Measurements from ENCODE around the gene OR2T10.
"Not testable (repeated sequence)": the region's sequence is repeated elsewhere in the genome, so short reads cannot be mapped to it uniquely, and the experiment has no call there.

The OR2T10 gene

GRCh38 chr1:248572049-248572448 lies 25.5 kb downstream of the OR2T10 start:
- not testable (repeated sequence) for H3K27ac ChIP-seq (ENCODE audit: insufficient read depth, low read depth, low read length, poor library complexity, severe bottlenecking); H3K4me1 ChIP-seq (ENCODE audit: control insufficient read depth, insufficient read depth, low read length); H3K9me3 ChIP-seq (ENCODE audit: control insufficient read depth, low read length); H3K27me3 ChIP-seq (ENCODE audit: control insufficient read depth, insufficient read depth, low read length, poor library complexity, severe bottlenecking); H3K4me3 ChIP-seq (ENCODE audit: insufficient read depth, low read depth, low read length); H3K36me3 ChIP-seq (ENCODE audit: control insufficient read depth, insufficient read depth, low read length)
- no CpG with 5 or more reads among the region's 1 CpG for WGBS, 2 experiments

GRCh38 chr1:248570811-248571210 lies 26.7 kb downstream of the OR2T10 start:
- H3K27ac ChIP-seq (ENCODE audit: insufficient read depth, low read depth, low read length, poor library complexity, severe bottlenecking); H3K36me3 ChIP-seq (ENCODE audit: control insufficient read depth, insufficient read depth, low read length); H3K4me3 ChIP-seq (ENCODE audit: insufficient read depth, low read depth, low read length); H3K9me3 ChIP-seq (ENCODE audit: control insufficient read depth, low read length); H3K27me3 ChIP-seq (ENCODE audit: control insufficient read depth, insufficient read depth, low read length, poor library complexity, severe bottlenecking); H3K4me1 ChIP-seq (ENCODE audit: control insufficient read depth, insufficient read depth, low read length): not testable (repeated sequence)
- 80 to 100% methylated on average over 3 of the region's 3 CpGs for WGBS, 2 experiments

GRCh38 chr1:248569049-248569448 lies 28.5 kb downstream of the OR2T10 start:
- not testable (repeated sequence) for H3K4me3 ChIP-seq (ENCODE audit: insufficient read depth, low read depth, low read length); H3K36me3 ChIP-seq (ENCODE audit: control insufficient read depth, insufficient read depth, low read length); H3K9me3 ChIP-seq (ENCODE audit: control insufficient read depth, low read length); H3K27ac ChIP-seq (ENCODE audit: insufficient read depth, low read depth, low read length, poor library complexity, severe bottlenecking); H3K27me3 ChIP-seq (ENCODE audit: control insufficient read depth, insufficient read depth, low read length, poor library complexity, severe bottlenecking); H3K4me1 ChIP-seq (ENCODE audit: control insufficient read depth, insufficient read depth, low read length)
- WGBS, 2 experiments = 40% methylated on average over 1 of the region's 2 CpGs; no CpG with 5 or more reads in 1 of the 2 experiments

GRCh38 chr1:248565530-248566373 lies 31.7 kb downstream of the OR2T10 start:
- not testable (repeated sequence) for H3K27me3 ChIP-seq (ENCODE audit: control insufficient read depth, insufficient read depth, low read length, poor library complexity, severe bottlenecking); H3K4me3 ChIP-seq (ENCODE audit: insufficient read depth, low read depth, low read length); H3K36me3 ChIP-seq (ENCODE audit: control insufficient read depth, insufficient read depth, low read length); H3K9me3 ChIP-seq (ENCODE audit: control insufficient read depth, low read length); H3K27ac ChIP-seq (ENCODE audit: insufficient read depth, low read depth, low read length, poor library complexity, severe bottlenecking); H3K4me1 ChIP-seq (ENCODE audit: control insufficient read depth, insufficient read depth, low read length)
- 65 to 69% methylated on average over 9 to 10 of the region's 11 CpGs for WGBS, 2 experiments

GRCh38 chr1:248562672-248563071 lies 34.8 kb downstream of the OR2T10 start, which contains the start of gene OR2T29:
OR2T29 (minus strand) TSS chr1:248562772; CDS start chr1:248559491, 3,281 bp downstream.
- H3K27ac ChIP-seq (ENCODE audit: insufficient read depth, low read depth, low read length, poor library complexity, severe bottlenecking); H3K9me3 ChIP-seq (ENCODE audit: control insufficient read depth, low read length); H3K4me3 ChIP-seq (ENCODE audit: insufficient read depth, low read depth, low read length); H3K4me1 ChIP-seq (ENCODE audit: control insufficient read depth, insufficient read depth, low read length); H3K27me3 ChIP-seq (ENCODE audit: control insufficient read depth, insufficient read depth, low read length, poor library complexity, severe bottlenecking); H3K36me3 ChIP-seq (ENCODE audit: control insufficient read depth, insufficient read depth, low read length): not testable (repeated sequence)
- WGBS, 2 experiments = 56 to 64% methylated on average over 1 of the region's 3 CpGs

GRCh38 chr1:248551027-248551426 lies 46.5 kb downstream of the OR2T10 start:
- not testable (repeated sequence) for H3K4me1 ChIP-seq (ENCODE audit: control insufficient read depth, insufficient read depth, low read length); H3K36me3 ChIP-seq (ENCODE audit: control insufficient read depth, insufficient read depth, low read length); H3K27ac ChIP-seq (ENCODE audit: insufficient read depth, low read depth, low read length, poor library complexity, severe bottlenecking); H3K4me3 ChIP-seq (ENCODE audit: insufficient read depth, low read depth, low read length); H3K27me3 ChIP-seq (ENCODE audit: control insufficient read depth, insufficient read depth, low read length, poor library complexity, severe bottlenecking); H3K9me3 ChIP-seq (ENCODE audit: control insufficient read depth, low read length)
- no CpG with 5 or more reads among the region's 6 CpGs for WGBS, 2 experiments

GRCh38 chr1:248547383-248547782 lies 50.1 kb downstream of the OR2T10 start:
- not testable (repeated sequence) for H3K27me3 ChIP-seq (ENCODE audit: control insufficient read depth, insufficient read depth, low read length, poor library complexity, severe bottlenecking); H3K4me3 ChIP-seq (ENCODE audit: insufficient read depth, low read depth, low read length); H3K27ac ChIP-seq (ENCODE audit: insufficient read depth, low read depth, low read length, poor library complexity, severe bottlenecking); H3K4me1 ChIP-seq (ENCODE audit: control insufficient read depth, insufficient read depth, low read length); H3K9me3 ChIP-seq (ENCODE audit: control insufficient read depth, low read length); H3K36me3 ChIP-seq (ENCODE audit: control insufficient read depth, insufficient read depth, low read length)
- no CpG with 5 or more reads among the region's 2 CpGs for WGBS, 2 experiments
